ENCODE measurements around the gene NRXN3.

NRXN3 gene

GRCh38 chr14:79840103-79840502 is 1669.9 kb downstream of the NRXN3 start:
- DNase-seq: no peak

- DNase-seq: no peak
Measured at GRCh38 chr14:79840831-79841230, 1670.7 kb downstream of the NRXN3 start.

- DNase-seq: no peak
Measured at GRCh38 chr14:79841433-79841832, 1671.3 kb downstream of the NRXN3 start.

GRCh38 chr14:79842270-79842669 is 1672.1 kb downstream of the NRXN3 start:
- peak in 1 of 56 donors; percentile 19 for DNase-seq

GRCh38 chr14:79852950-79853744 is 1683.0 kb downstream of the NRXN3 start:
- DNase-seq: no peak

GRCh38 chr14:79855789-79856188 is 1685.6 kb downstream of the NRXN3 start:
- no peak for DNase-seq

- no peak for DNase-seq
Measured at GRCh38 chr14:79856381-79856780, 1686.2 kb downstream of the NRXN3 start.

GRCh38 chr14:79861111-79861510 is 1690.9 kb downstream of the NRXN3 start:
- no peak for DNase-seq

GRCh38 chr14:79862045-79862444 is 1691.9 kb downstream of the NRXN3 start:
- no peak for DNase-seq

GRCh38 chr14:79871136-79871535 is 1701.0 kb downstream of the NRXN3 start:
- no peak for DNase-seq

- DNase-seq: no peak
Measured at GRCh38 chr14:79878229-79878628, 1708.1 kb downstream of the NRXN3 start.

- no peak for DNase-seq
Measured at GRCh38 chr14:79878785-79879184, 1708.6 kb downstream of the NRXN3 start.

GRCh38 chr14:79881299-79881698 is 1711.1 kb downstream of the NRXN3 start:
- no peak for DNase-seq

- DNase-seq: no peak
Measured at GRCh38 chr14:79890527-79890926, 1720.4 kb downstream of the NRXN3 start.

GRCh38 chr14:79896009-79896408 is 1725.8 kb downstream of the NRXN3 start:
- no peak for DNase-seq

GRCh38 chr14:79899610-79900009 is 1729.4 kb downstream of the NRXN3 start:
- DNase-seq: no peak

GRCh38 chr14:79904497-79904896 is 1734.3 kb downstream of the NRXN3 start:
- no peak for DNase-seq

- DNase-seq: no peak
Measured at GRCh38 chr14:79906994-79907393, 1736.8 kb downstream of the NRXN3 start.

- no peak for DNase-seq
Measured at GRCh38 chr14:79910086-79910485, 1739.9 kb downstream of the NRXN3 start.

- DNase-seq: no peak
Measured at GRCh38 chr14:79911744-79912143, 1741.6 kb downstream of the NRXN3 start.

GRCh38 chr14:79914595-79914994 is 1744.4 kb downstream of the NRXN3 start:
- no peak for DNase-seq

- DNase-seq: no peak
Measured at GRCh38 chr14:79915406-79915805, 1745.2 kb downstream of the NRXN3 start.

- DNase-seq: no peak
Measured at GRCh38 chr14:79916281-79916680, 1746.1 kb downstream of the NRXN3 start.

- no peak for DNase-seq
Measured at GRCh38 chr14:79916892-79917291, 1746.7 kb downstream of the NRXN3 start.
